Measurements from ENCODE around the gene STK10.
"Not testable (repeated sequence)": the region's sequence is repeated elsewhere in the genome, so short reads cannot be mapped to it uniquely, and the experiment has no call there.

The STK10 gene

GRCh38 chr5:172029876-172030275 lies 158.1 kb downstream of the STK10 start:
- no peak overlapping the region for H3K4me3 ChIP-seq (ENCODE audit: low read depth, low read length)

GRCh38 chr5:172028167-172028566 lies 159.9 kb downstream of the STK10 start:
- H3K4me3 ChIP-seq (ENCODE audit: low read depth, low read length), result no peak overlapping the region

GRCh38 chr5:172020110-172020786 lies 167.8 kb downstream of the STK10 start:
- not testable (repeated sequence) for H3K4me3 ChIP-seq (ENCODE audit: low read depth, low read length)

GRCh38 chr5:172015346-172015745 lies 172.7 kb downstream of the STK10 start:
- H3K4me3 ChIP-seq (ENCODE audit: low read depth, low read length), result no peak overlapping the region

- H3K4me3 ChIP-seq (ENCODE audit: low read depth, low read length), result no peak overlapping the region
Observed at GRCh38 chr5:172010278-172010677, 177.7 kb downstream of the STK10 start.

GRCh38 chr5:172009536-172010270 lies 178.3 kb downstream of the STK10 start:
- H3K4me3 ChIP-seq (ENCODE audit: low read depth, low read length), result no peak overlapping the region

- no peak overlapping the region for H3K4me3 ChIP-seq (ENCODE audit: low read depth, low read length)
Observed at GRCh38 chr5:172008689-172009141, 179.3 kb downstream of the STK10 start.

GRCh38 chr5:172008111-172008455 lies 179.9 kb downstream of the STK10 start:
- H3K4me3 ChIP-seq (ENCODE audit: low read depth, low read length), result no peak overlapping the region

- peak overlapping the region; percentile 97 for H3K4me3 ChIP-seq (ENCODE audit: low read depth, low read length)
Observed at GRCh38 chr5:172007175-172008110, 180.6 kb downstream of the STK10 start.

GRCh38 chr5:172006321-172007174 lies 181.5 kb downstream of the STK10 start, which contains the start of gene FBXW11:
FBXW11 (minus strand) TSS chr5:172006638; CDS start chr5:172006502, 136 bp downstream.
- H3K4me3 ChIP-seq (ENCODE audit: low read depth, low read length), result peak within 1 kb of the TSS; percentile 97

- peak overlapping the region; percentile 97 for H3K4me3 ChIP-seq (ENCODE audit: low read depth, low read length)
Observed at GRCh38 chr5:172005708-172006320, 182.2 kb downstream of the STK10 start.

- H3K4me3 ChIP-seq (ENCODE audit: low read depth, low read length), result peak overlapping the region; percentile 97
Observed at GRCh38 chr5:172004824-172005237, 183.2 kb downstream of the STK10 start.

- H3K4me3 ChIP-seq (ENCODE audit: low read depth, low read length), result no peak overlapping the region
Observed at GRCh38 chr5:172003746-172004145, 184.3 kb downstream of the STK10 start.

- H3K4me3 ChIP-seq (ENCODE audit: low read depth, low read length), result no peak overlapping the region
Observed at GRCh38 chr5:172002840-172003512, 185.0 kb downstream of the STK10 start.

- no peak overlapping the region for H3K4me3 ChIP-seq (ENCODE audit: low read depth, low read length)
Observed at GRCh38 chr5:172002310-172002709, 185.7 kb downstream of the STK10 start.

GRCh38 chr5:171999877-172000276 lies 188.1 kb downstream of the STK10 start:
- H3K4me3 ChIP-seq (ENCODE audit: low read depth, low read length), result no peak overlapping the region

- H3K4me3 ChIP-seq (ENCODE audit: low read depth, low read length), result no peak overlapping the region
Observed at GRCh38 chr5:171999100-171999499, 188.9 kb downstream of the STK10 start.

- no peak overlapping the region for H3K4me3 ChIP-seq (ENCODE audit: low read depth, low read length)
Observed at GRCh38 chr5:171997011-171997410, 191.0 kb downstream of the STK10 start.

- no peak overlapping the region for H3K4me3 ChIP-seq (ENCODE audit: low read depth, low read length)
Observed at GRCh38 chr5:171992813-171993212, 195.2 kb downstream of the STK10 start.
